Measurements from ENCODE around the gene THEMIS2.

Gene THEMIS2

DNA sequence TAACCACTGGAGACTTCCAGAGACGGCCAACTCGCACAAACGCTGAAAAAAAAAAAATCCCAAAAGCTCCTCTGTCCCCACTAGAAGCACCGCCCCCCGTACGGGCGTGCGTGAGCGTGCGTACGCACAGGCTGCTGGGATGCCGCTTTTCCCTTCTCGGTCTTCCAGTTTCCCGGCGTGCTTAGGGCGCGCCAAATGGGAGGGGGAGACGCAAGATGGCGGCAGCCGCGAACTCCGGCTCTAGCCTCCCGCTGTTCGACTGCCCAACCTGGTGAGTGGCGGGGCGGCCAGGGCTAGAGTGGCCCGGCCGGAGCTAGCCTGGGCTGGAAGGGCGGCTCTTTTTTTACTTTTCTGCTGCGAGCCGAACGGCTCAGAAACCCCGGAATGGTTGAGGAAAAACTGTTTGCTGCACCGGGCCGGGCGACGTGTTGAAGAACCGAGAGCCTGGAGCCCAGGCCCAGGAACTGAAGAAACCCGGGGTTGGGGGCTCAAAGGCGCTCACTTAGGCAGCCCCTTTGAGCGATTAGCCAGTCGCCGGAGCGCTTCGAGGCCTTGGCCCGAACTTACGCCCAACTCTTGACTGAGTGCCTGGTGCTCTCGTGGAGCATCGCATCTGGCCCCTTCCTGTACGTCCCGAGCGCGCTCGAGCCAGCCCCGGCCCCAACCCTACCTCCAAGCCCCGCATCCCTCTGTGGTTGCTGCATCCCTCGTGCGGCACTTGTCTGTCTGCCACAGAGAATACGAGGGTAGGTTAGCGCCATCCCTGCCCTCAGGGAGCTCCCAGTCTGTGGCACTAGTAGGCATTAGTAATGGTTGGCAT lies 41.5 kb upstream of the THEMIS2 start, which contains the start of gene PPP1R8:
Gene PPP1R8, plus strand, starts transcription at position 162 of the 820 bp plus-strand sequence. Its CDS starts 54 bp downstream, at position 216.
- Histone ChIP-seq H3K9ac (peak within 1 kb of the TSS; percentile 95), H4K20me1 (ENCODE audit: insufficient read depth) (peaks cover 3% of the 10 kb centered on the region; the same call in 1 of the 2 replicates), H3K79me2 (ENCODE audit: insufficient read depth, low read depth) (peaks cover 52% of the 10 kb centered on the region), H3K4me2 (peak within 1 kb of the TSS; percentile 99), H2AFZ (ENCODE audit: low read depth) (peak within 1 kb of the TSS; percentile 92), H3K4me3 (IDR thresholded peaks at IDR 0.05; ENCODE audit: insufficient read depth, low read depth, low read length) (peak within 1 kb of the TSS; percentile 54), H3K27me3 (ENCODE audit: insufficient read depth, low read depth) (no peaks in the 10 kb centered on the region), H3K27ac (peak within 1 kb of the TSS; percentile 86), H3K4me1 (ENCODE audit: low read depth, poor library complexity, severe bottlenecking) (peaks cover 23% of the 10 kb centered on the region), H3K36me3 (ENCODE audit: insufficient read depth) (peaks cover 4% of the 10 kb centered on the region; the same call in 1 of the 2 replicates)
- no peak for TF ChIP-seq CTCF (conservative IDR thresholded peaks at IDR 0.05; ENCODE audit: low read depth, low read length)

- H4K20me1 ChIP-seq (ENCODE audit: insufficient read depth), result peaks cover 3% of the 10 kb centered on the region; the same call in 1 of the 2 replicates
- no peak overlapping the region for H3K4me3 ChIP-seq (IDR thresholded peaks at IDR 0.05; ENCODE audit: insufficient read depth, low read depth, low read length)
- no peak for TF ChIP-seq CTCF (conservative IDR thresholded peaks at IDR 0.05; ENCODE audit: low read depth, low read length)
- H2AFZ ChIP-seq (ENCODE audit: low read depth), result peak overlapping the region; percentile 92; the same call in 1 of the 2 replicates
- no peaks in the 10 kb centered on the region for H3K27me3 ChIP-seq (ENCODE audit: insufficient read depth, low read depth)
- H3K27ac ChIP-seq, result peak overlapping the region; percentile 86; the same call in 1 of the 2 replicates
- H3K4me2 ChIP-seq, result peak overlapping the region; percentile 99
- H3K9ac ChIP-seq, result peak overlapping the region; percentile 95; the same call in 1 of the 2 replicates
- H3K79me2 ChIP-seq (ENCODE audit: insufficient read depth, low read depth), result peaks cover 59% of the 10 kb centered on the region
- peaks cover 4% of the 10 kb centered on the region; the same call in 1 of the 2 replicates for H3K36me3 ChIP-seq (ENCODE audit: insufficient read depth)
- peaks cover 23% of the 10 kb centered on the region for H3K4me1 ChIP-seq (ENCODE audit: low read depth, poor library complexity, severe bottlenecking)
Observed at GRCh38 chr1:27831568-27832410, 40.6 kb upstream of the THEMIS2 start.

DNA sequence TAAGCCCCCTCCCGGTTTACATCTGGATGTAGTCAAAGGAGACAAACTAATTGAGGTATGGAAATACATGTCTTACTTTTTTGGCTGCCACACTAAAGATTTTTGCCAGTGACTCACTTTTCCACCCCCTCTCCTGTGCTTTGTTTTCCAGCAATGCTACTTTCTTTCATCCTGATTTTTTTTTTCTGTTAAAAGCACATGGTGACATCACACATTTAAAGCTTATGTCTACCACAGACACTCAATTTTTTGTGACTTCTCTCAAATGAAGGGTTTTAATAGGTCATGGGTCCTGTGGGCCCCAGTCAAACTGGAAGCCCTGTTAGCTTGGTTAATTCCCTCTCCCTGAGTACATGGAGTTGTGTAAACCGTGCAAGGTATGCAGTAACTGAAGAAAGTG lies 39.6 kb upstream of the THEMIS2 start:
- H3K79me2 ChIP-seq (ENCODE audit: insufficient read depth, low read depth), result peaks cover 68% of the 10 kb centered on the region
- H3K4me2 ChIP-seq, result no peak overlapping the region
- H3K4me3 ChIP-seq (IDR thresholded peaks at IDR 0.05; ENCODE audit: insufficient read depth, low read depth, low read length), result no peak overlapping the region
- peaks cover 3% of the 10 kb centered on the region; the same call in 1 of the 2 replicates for H4K20me1 ChIP-seq (ENCODE audit: insufficient read depth)
- TF ChIP-seq CTCF (conservative IDR thresholded peaks at IDR 0.05; ENCODE audit: low read depth, low read length), result no peak
- H3K4me1 ChIP-seq (ENCODE audit: low read depth, poor library complexity, severe bottlenecking), result peaks cover 23% of the 10 kb centered on the region
- H3K27ac ChIP-seq, result no peak overlapping the region
- H3K9ac ChIP-seq, result no peak overlapping the region
- H2AFZ ChIP-seq (ENCODE audit: low read depth), result no peak overlapping the region
- no peaks in the 10 kb centered on the region for H3K27me3 ChIP-seq (ENCODE audit: insufficient read depth, low read depth)
- peaks cover 4% of the 10 kb centered on the region; the same call in 1 of the 2 replicates for H3K36me3 ChIP-seq (ENCODE audit: insufficient read depth)

DNA sequence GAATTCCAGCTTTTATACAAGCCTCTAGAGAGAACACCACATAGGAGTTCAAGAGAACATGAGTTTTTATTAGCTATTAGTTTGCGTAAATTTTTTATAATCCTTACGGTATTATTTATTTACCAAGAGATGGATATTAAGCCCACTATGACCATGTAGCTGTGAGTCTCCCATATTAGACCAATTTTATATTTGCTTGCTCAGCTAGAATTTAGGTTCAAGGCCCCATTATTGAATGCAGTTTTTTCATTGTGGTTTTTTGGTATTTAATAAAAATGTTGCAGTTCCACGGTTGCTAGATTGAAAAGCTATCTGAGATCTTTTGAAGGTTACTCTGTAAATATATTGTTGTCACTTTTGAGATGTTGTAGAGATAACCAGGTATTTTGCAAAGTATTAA lies 38.9 kb upstream of the THEMIS2 start:
- no peaks in the 10 kb centered on the region for H3K27me3 ChIP-seq (ENCODE audit: insufficient read depth, low read depth)
- H3K79me2 ChIP-seq (ENCODE audit: insufficient read depth, low read depth), result peaks cover 73% of the 10 kb centered on the region
- H2AFZ ChIP-seq (ENCODE audit: low read depth), result no peak overlapping the region
- H4K20me1 ChIP-seq (ENCODE audit: insufficient read depth), result peaks cover 3% of the 10 kb centered on the region; the same call in 1 of the 2 replicates
- H3K36me3 ChIP-seq (ENCODE audit: insufficient read depth), result peaks cover 4% of the 10 kb centered on the region; the same call in 1 of the 2 replicates
- H3K9ac ChIP-seq, result no peak overlapping the region
- H3K4me1 ChIP-seq (ENCODE audit: low read depth, poor library complexity, severe bottlenecking), result peaks cover 23% of the 10 kb centered on the region
- no peak for TF ChIP-seq CTCF (conservative IDR thresholded peaks at IDR 0.05; ENCODE audit: low read depth, low read length)
- H3K27ac ChIP-seq, result no peak overlapping the region
- H3K4me2 ChIP-seq, result no peak overlapping the region
- H3K4me3 ChIP-seq (IDR thresholded peaks at IDR 0.05; ENCODE audit: insufficient read depth, low read depth, low read length), result no peak overlapping the region

All from KMS-11 (cell line).